ENCODE measurements around the gene CUX1. TPM values are rescaled to one million over a fixed set of nuclear protein-coding genes. Genes with fewer than 3 reads are reported as not detected.
"Not testable (repeated sequence)": the region's sequence is repeated elsewhere in the genome, so short reads cannot be mapped to it uniquely, and the experiment has no call there.

CUX1 gene
- total RNA-seq, 1 donor from 2014 or later: 53.3 TPM

GRCh38 chr7:102018876-102019275 lies 201.4 kb downstream of the CUX1 start:
- no peak for ATAC-seq

GRCh38 chr7:102019461-102019860 lies 202.0 kb downstream of the CUX1 start:
- ATAC-seq: no peak

- ATAC-seq: no peak
Observed at GRCh38 chr7:102021841-102022618, 204.6 kb downstream of the CUX1 start.

GRCh38 chr7:102024005-102024768 lies 206.8 kb downstream of the CUX1 start:
- ATAC-seq: no peak

- ATAC-seq: no peak
Observed at GRCh38 chr7:102024769-102025391, 207.5 kb downstream of the CUX1 start.

GRCh38 chr7:102025777-102026176 lies 208.4 kb downstream of the CUX1 start:
- ATAC-seq: not testable (repeated sequence)

GRCh38 chr7:102028206-102028826 lies 210.9 kb downstream of the CUX1 start:
- ATAC-seq: no peak

GRCh38 chr7:102029616-102030015 lies 212.2 kb downstream of the CUX1 start:
- no peak for ATAC-seq

GRCh38 chr7:102030696-102031095 lies 213.3 kb downstream of the CUX1 start:
- ATAC-seq: no peak

GRCh38 chr7:102036958-102037357 lies 219.5 kb downstream of the CUX1 start:
- ATAC-seq: no peak

- ATAC-seq: no peak
Observed at GRCh38 chr7:102039706-102040105, 222.3 kb downstream of the CUX1 start.

GRCh38 chr7:102040569-102040968 lies 223.1 kb downstream of the CUX1 start:
- ATAC-seq: no peak

GRCh38 chr7:102042016-102042656 lies 224.7 kb downstream of the CUX1 start:
- ATAC-seq: no peak

- ATAC-seq: not testable (repeated sequence)
Observed at GRCh38 chr7:102042796-102043195, 225.4 kb downstream of the CUX1 start.

GRCh38 chr7:102044641-102044983 lies 227.2 kb downstream of the CUX1 start:
- ATAC-seq: no peak

- no peak for ATAC-seq
Observed at GRCh38 chr7:102044984-102045673, 227.7 kb downstream of the CUX1 start.

GRCh38 chr7:102045681-102046372 lies 228.4 kb downstream of the CUX1 start:
- ATAC-seq: no peak

- ATAC-seq: no peak
Observed at GRCh38 chr7:102046373-102047117, 229.1 kb downstream of the CUX1 start.

- ATAC-seq: no peak
Observed at GRCh38 chr7:102047167-102047566, 229.7 kb downstream of the CUX1 start.

GRCh38 chr7:102049765-102050164 lies 232.3 kb downstream of the CUX1 start:
- ATAC-seq: no peak
